Measurements from ENCODE around the gene TUG1.

The TUG1 gene

GRCh38 chr22:30990690-30991089 lies 21.6 kb downstream of the TUG1 start:
- H3K79me2 ChIP-seq (ENCODE audit: insufficient read depth, low read length) = no peaks in the 10 kb centered on the region
- no peak overlapping the region for H3K27ac ChIP-seq (ENCODE audit: low read depth, low read length, poor library complexity, severe bottlenecking)
- no peak for TF ChIP-seq EZH2 (IDR thresholded peaks at IDR 0.05; ENCODE audit: borderline replicate concordance, low read length)
- TF ChIP-seq CTCF (IDR thresholded peaks at IDR 0.05; ENCODE audit: low read length) = no peak
- no peaks in the 10 kb centered on the region for H4K20me1 ChIP-seq (ENCODE audit: insufficient read depth, low read length)
- H3K9ac ChIP-seq (ENCODE audit: low read length) = no peak overlapping the region
- H3K36me3 ChIP-seq (ENCODE audit: insufficient read depth, low read length) = no peaks in the 10 kb centered on the region
- H3K9me3 ChIP-seq (ENCODE audit: low read length) = no peaks in the 10 kb centered on the region
- H2AFZ ChIP-seq (ENCODE audit: low read length) = no peak overlapping the region
- no peaks in the 10 kb centered on the region; the same call in 1 of the 2 replicates for H3K27me3 ChIP-seq (ENCODE audit: insufficient read depth, low read length)
- H3K4me2 ChIP-seq (ENCODE audit: low read length) = no peak overlapping the region
- H3K4me1 ChIP-seq (ENCODE audit: insufficient read depth, low read length, severe bottlenecking) = no peaks in the 10 kb centered on the region
- no peak overlapping the region for H3K4me3 ChIP-seq (ENCODE audit: low read depth, low read length, poor library complexity, severe bottlenecking)
- H3F3A ChIP-seq (ENCODE audit: insufficient read depth, low read length) = no peaks in the 10 kb centered on the region
- H3K9me2 ChIP-seq (ENCODE audit: low read depth, low read length) = no peaks in the 10 kb centered on the region

DNA sequence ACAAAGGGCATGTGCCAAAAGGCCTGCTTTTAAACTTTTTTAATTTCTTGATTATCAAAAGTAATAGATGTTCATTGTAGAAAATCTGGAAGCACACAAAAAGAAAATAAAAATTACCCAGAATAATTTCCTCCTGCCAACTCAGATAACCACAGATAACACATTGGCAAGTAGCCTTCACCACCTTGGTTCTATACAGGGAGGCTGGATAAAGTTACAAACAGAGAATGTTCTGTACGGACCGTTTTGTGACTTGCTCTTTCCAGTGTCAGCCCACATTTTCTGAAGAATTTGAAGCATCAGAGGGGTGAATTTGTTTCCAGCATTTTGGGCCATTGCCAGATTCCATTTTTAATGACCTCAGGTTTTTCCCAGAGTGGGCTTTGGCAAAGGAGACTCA lies 23.5 kb downstream of the TUG1 start:
- H2AFZ ChIP-seq (ENCODE audit: low read length) = no peak overlapping the region
- H3K4me2 ChIP-seq (ENCODE audit: low read length) = no peak overlapping the region
- no peaks in the 10 kb centered on the region for H3K79me2 ChIP-seq (ENCODE audit: insufficient read depth, low read length)
- H3K9ac ChIP-seq (ENCODE audit: low read length) = no peak overlapping the region
- H3K4me1 ChIP-seq (ENCODE audit: insufficient read depth, low read length, severe bottlenecking) = no peaks in the 10 kb centered on the region
- TF ChIP-seq CTCF (IDR thresholded peaks at IDR 0.05; ENCODE audit: low read length) (no peak), EZH2 (IDR thresholded peaks at IDR 0.05; ENCODE audit: borderline replicate concordance, low read length) (no peak)
- no peaks in the 10 kb centered on the region for H4K20me1 ChIP-seq (ENCODE audit: insufficient read depth, low read length)
- H3F3A ChIP-seq (ENCODE audit: insufficient read depth, low read length) = no peaks in the 10 kb centered on the region
- H3K9me3 ChIP-seq (ENCODE audit: low read length) = no peaks in the 10 kb centered on the region
- no peaks in the 10 kb centered on the region; the same call in 1 of the 2 replicates for H3K27me3 ChIP-seq (ENCODE audit: insufficient read depth, low read length)
- H3K36me3 ChIP-seq (ENCODE audit: insufficient read depth, low read length) = no peaks in the 10 kb centered on the region
- no peaks in the 10 kb centered on the region for H3K9me2 ChIP-seq (ENCODE audit: low read depth, low read length)
- H3K27ac ChIP-seq (ENCODE audit: low read depth, low read length, poor library complexity, severe bottlenecking) = no peak overlapping the region
- no peak overlapping the region for H3K4me3 ChIP-seq (ENCODE audit: low read depth, low read length, poor library complexity, severe bottlenecking)

DNA sequence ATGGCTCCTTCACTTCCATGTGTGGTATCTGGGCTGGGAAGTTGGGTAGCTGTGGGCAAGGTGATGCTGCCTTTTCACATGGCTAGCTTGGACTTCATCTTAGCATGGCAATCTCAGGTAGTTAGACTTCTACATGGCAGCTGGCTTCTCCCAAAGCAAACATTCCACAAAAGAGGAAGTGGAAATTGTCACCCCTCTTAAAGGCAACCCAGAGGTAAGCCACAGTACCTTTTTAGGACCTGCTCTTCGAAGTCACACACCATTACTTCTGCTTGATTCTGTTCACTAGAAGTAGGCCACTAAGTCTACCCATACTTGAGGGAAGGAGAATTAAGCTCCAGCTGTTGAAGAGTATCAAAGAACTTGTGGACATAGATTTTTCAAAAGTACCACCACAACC lies 25.9 kb downstream of the TUG1 start:
- no peak overlapping the region for H3K4me2 ChIP-seq (ENCODE audit: low read length)
- no peaks in the 10 kb centered on the region for H3K9me3 ChIP-seq (ENCODE audit: low read length)
- TF ChIP-seq CTCF (IDR thresholded peaks at IDR 0.05; ENCODE audit: low read length) (no peak), EZH2 (IDR thresholded peaks at IDR 0.05; ENCODE audit: borderline replicate concordance, low read length) (no peak)
- H3K27me3 ChIP-seq (ENCODE audit: insufficient read depth, low read length) = no peaks in the 10 kb centered on the region; the same call in 1 of the 2 replicates
- no peak overlapping the region for H2AFZ ChIP-seq (ENCODE audit: low read length)
- no peaks in the 10 kb centered on the region for H3F3A ChIP-seq (ENCODE audit: insufficient read depth, low read length)
- no peaks in the 10 kb centered on the region for H3K79me2 ChIP-seq (ENCODE audit: insufficient read depth, low read length)
- H3K9ac ChIP-seq (ENCODE audit: low read length) = no peak overlapping the region
- no peaks in the 10 kb centered on the region for H4K20me1 ChIP-seq (ENCODE audit: insufficient read depth, low read length)
- no peaks in the 10 kb centered on the region for H3K36me3 ChIP-seq (ENCODE audit: insufficient read depth, low read length)
- no peaks in the 10 kb centered on the region for H3K4me1 ChIP-seq (ENCODE audit: insufficient read depth, low read length, severe bottlenecking)
- no peak overlapping the region for H3K4me3 ChIP-seq (ENCODE audit: low read depth, low read length, poor library complexity, severe bottlenecking)
- H3K27ac ChIP-seq (ENCODE audit: low read depth, low read length, poor library complexity, severe bottlenecking) = no peak overlapping the region
- no peaks in the 10 kb centered on the region for H3K9me2 ChIP-seq (ENCODE audit: low read depth, low read length)

All from OCI-LY1 (cell line).